Neutrophil (primary cell): Measurements from ENCODE around the gene CEP95.

Source experiments
- H3K27ac ChIP-seq: fragments of 200-600 bp; sonication (generic); 2 replicates; pipeline ENCODE4 v1.5.1; 2016; ENCODE audit warnings: mild to moderate bottlenecking, moderate library complexity
- H3K27me3 ChIP-seq: fragments of 200-600 bp; sonication (generic); 2 replicates; pipeline ENCODE4 v1.6.0; 2016; ENCODE audit warnings: mild to moderate bottlenecking
- H3K36me3 ChIP-seq: fragments of 200-600 bp; sonication (generic); 2 replicates; pipeline ENCODE4 v1.5.1; 2017
- H3K4me1 ChIP-seq, 2 experiments: fragments of 200-600 bp in 1 of 2; sonication (generic) in 1 of 2; 1 replicate in 1 of 2; 2 replicates in 1 of 2; pipeline versions ENCODE4 v1.5.1 to v1.6.1; 2013 to 2016; ENCODE audit warnings: low read depth in 1 of 2, low read length in 1 of 2, mild to moderate bottlenecking in 1 of 2, moderate library complexity in 1 of 2; ENCODE audit not compliant: control insufficient read depth in 1 of 2, insufficient read depth in 1 of 2
- H3K4me3 ChIP-seq, 2 experiments: fragments of 200-600 bp in 1 of 2; sonication (generic) in 1 of 2; 1 replicate in 1 of 2; 2 replicates in 1 of 2; pipeline ENCODE4 v1.5.1; 2013 to 2016; ENCODE audit warnings: low read depth in 1 of 2, low read length in 1 of 2, mild to moderate bottlenecking in 1 of 2, moderate library complexity in 1 of 2
- H3K9me3 ChIP-seq: fragments of 200-600 bp; sonication (generic); 2 replicates; pipeline ENCODE4 v1.5.1; 2016
- CTCF ChIP-seq: fragments of 200-600 bp; sonication (generic); IDR thresholded peaks from 2 replicates; pipeline ENCODE4 v1.5.1; 2016; ENCODE audit warnings: antibody characterized with exemption

CEP95 gene

GRCh38 chr17:64546716-64547115 is 39.9 kb downstream of the CEP95 start:
- peaks cover 86% of the 10 kb centered on the region for H3K36me3 ChIP-seq

GRCh38 chr17:64547319-64547718 is 40.5 kb downstream of the CEP95 start:
- TF ChIP-seq CTCF, result no peak
- Histone ChIP-seq H3K27me3 (no peaks in the 10 kb centered on the region), H3K27ac (no peak overlapping the region), H3K9me3 (no peaks in the 10 kb centered on the region), H3K36me3 (peaks cover 85% of the 10 kb centered on the region), H3K4me3 (no peak overlapping the region), H3K4me1 (no peaks in the 10 kb centered on the region)

More at GRCh38 chr17:64546716-64547115, 39.9 kb downstream of the CEP95 start:
- Histone ChIP-seq H3K4me1 (no peaks in the 10 kb centered on the region), H3K27me3 (no peaks in the 10 kb centered on the region), H3K4me3 (no peak overlapping the region), H3K9me3 (no peaks in the 10 kb centered on the region), H3K27ac (no peak overlapping the region)
- TF ChIP-seq CTCF, result no peak

DNA sequence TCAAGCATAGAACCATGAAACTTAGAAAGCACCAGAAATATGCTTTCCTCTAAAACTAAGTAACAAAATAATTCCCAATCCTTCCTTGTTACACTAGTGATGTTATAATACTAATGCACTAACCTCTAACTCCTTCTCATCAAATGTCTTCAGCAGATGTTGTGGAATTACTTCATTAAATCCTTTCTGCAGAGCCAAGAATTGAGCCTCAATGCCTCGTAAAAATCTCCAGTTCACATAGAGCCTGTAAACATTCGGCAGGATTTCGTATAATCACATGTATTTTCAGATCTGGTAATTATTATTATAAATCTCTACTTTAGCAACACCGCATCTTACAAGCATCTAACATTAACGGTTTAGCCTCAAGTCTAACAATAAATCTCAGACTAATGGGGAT is 44.7 kb downstream of the CEP95 start:
- no peaks in the 10 kb centered on the region for H3K27me3 ChIP-seq
- no peaks in the 10 kb centered on the region for H3K4me1 ChIP-seq
- no peak overlapping the region for H3K27ac ChIP-seq
- H3K36me3 ChIP-seq, result peaks cover 89% of the 10 kb centered on the region
- H3K9me3 ChIP-seq, result no peaks in the 10 kb centered on the region
- no peak for TF ChIP-seq CTCF
- H3K4me3 ChIP-seq, result no peak overlapping the region

DNA sequence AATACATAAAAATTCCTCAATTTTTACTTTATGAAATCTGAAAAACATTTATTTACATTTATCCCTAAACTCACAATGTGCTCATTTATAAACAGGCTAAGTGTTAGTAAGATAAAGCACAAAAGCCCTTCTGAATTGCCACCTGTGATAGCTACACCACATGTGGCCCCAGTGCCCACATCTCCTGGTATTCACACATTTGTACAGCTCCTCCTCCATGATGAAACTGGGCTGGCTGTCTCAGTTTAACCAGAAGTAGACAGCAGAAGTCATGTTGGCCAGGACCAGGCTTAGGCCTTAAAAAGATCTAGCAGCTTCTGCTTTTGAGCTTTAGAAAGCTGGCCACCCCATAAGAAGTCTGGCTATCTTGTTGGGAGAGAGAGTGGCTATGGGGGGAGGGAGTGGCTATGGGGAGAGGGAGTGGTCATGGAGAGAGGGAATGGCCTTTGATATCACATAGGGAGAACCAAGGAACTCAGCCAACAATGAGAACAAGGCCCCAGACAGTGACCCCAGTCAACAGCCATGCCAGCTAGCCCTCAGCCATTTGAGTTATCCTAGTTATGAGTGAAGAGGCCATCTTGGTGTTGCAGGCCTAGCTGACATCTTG is 47.4 kb downstream of the CEP95 start:
- H3K27ac ChIP-seq, result no peak overlapping the region
- H3K4me1 ChIP-seq, result no peaks in the 10 kb centered on the region
- TF ChIP-seq CTCF, result no peak

GRCh38 chr17:64555281-64555680 is 48.5 kb downstream of the CEP95 start:
- H3K4me1 ChIP-seq, result no peaks in the 10 kb centered on the region
- TF ChIP-seq CTCF, result no peak
- H3K9me3 ChIP-seq, result no peaks in the 10 kb centered on the region
- peaks cover 83% of the 10 kb centered on the region for H3K36me3 ChIP-seq
- H3K27me3 ChIP-seq, result no peaks in the 10 kb centered on the region
- no peak overlapping the region for H3K27ac ChIP-seq
- H3K4me3 ChIP-seq, result no peak overlapping the region

More for the DNA sequence above, 47.4 kb downstream of the CEP95 start:
- no peak overlapping the region for H3K4me3 ChIP-seq
- peaks cover 83% of the 10 kb centered on the region for H3K36me3 ChIP-seq
- H3K9me3 ChIP-seq, result no peaks in the 10 kb centered on the region
- H3K27me3 ChIP-seq, result no peaks in the 10 kb centered on the region

- no peak for TF ChIP-seq CTCF
- Histone ChIP-seq H3K27ac (no peak overlapping the region), H3K27me3 (no peaks in the 10 kb centered on the region), H3K4me3 (no peak overlapping the region), H3K4me1 (no peaks in the 10 kb centered on the region), H3K9me3 (no peaks in the 10 kb centered on the region), H3K36me3 (peaks cover 61% of the 10 kb centered on the region)
These were observed 57.3 kb downstream of the CEP95 start for GRCh38 chr17:64564098-64564497.
